ENCODE measurements around the gene NHSL2.

DNA sequence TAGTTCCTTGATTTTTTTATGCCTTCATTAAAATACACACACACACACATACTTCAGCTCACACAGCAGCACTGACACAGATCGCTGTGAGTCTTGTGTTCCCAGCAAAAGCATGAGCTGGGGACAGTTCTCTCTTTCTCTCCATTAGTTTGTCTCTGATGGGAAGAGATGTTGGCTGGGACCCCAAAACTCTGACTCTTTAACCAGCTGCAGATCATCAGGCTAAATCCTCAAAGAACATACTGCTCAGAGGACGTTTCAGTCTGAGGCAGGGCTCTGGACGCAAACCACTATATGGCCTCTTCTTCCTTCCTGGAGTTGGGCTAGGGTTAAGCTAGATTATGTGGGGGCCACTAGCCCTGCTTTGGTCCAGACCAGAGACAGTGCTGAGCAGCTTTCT is 109.6 kb downstream of the NHSL2 start:
- TF ChIP-seq, protein P1, sequence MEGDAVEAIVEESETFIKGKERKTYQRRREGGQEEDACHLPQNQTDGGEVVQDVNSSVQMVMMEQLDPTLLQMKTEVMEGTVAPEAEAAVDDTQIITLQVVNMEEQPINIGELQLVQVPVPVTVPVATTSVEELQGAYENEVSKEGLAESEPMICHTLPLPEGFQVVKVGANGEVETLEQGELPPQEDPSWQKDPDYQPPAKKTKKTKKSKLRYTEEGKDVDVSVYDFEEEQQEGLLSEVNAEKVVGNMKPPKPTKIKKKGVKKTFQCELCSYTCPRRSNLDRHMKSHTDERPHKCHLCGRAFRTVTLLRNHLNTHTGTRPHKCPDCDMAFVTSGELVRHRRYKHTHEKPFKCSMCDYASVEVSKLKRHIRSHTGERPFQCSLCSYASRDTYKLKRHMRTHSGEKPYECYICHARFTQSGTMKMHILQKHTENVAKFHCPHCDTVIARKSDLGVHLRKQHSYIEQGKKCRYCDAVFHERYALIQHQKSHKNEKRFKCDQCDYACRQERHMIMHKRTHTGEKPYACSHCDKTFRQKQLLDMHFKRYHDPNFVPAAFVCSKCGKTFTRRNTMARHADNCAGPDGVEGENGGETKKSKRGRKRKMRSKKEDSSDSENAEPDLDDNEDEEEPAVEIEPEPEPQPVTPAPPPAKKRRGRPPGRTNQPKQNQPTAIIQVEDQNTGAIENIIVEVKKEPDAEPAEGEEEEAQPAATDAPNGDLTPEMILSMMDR (IDR thresholded peaks at IDR 0.05 in 4 of 5, conservative IDR thresholded peaks at IDR 0.05 in 1 of 5) = no peak
- TF ChIP-seq POLR2A (IDR thresholded peaks at IDR 0.05) = no peak
